Epithelial cell of esophagus (primary cell): ENCODE results near the gene UGT2B17.
"Not testable (repeated sequence)": the region's sequence is repeated elsewhere in the genome, so short reads cannot be mapped to it uniquely, and the experiment has no call there.

Source experiments
- DNase-seq: peaks from one replicate; pipeline ENCODE4 v3.0.0; 2010; ENCODE audit warnings: low read depth
- H3K4me3 ChIP-seq: 2 replicates; pipeline ENCODE4 v1.5.1; 2011; ENCODE audit warnings: mild to moderate bottlenecking, low read length, control low read depth
- TF ChIP-seq, protein P1 (sequence below): IDR thresholded peaks from 2 replicates; pipeline ENCODE4 v1.5.1; 2011; ENCODE audit warnings: low read depth, mild to moderate bottlenecking, low read length, control low read depth, inconsistent platforms; ENCODE audit not compliant: insufficient read depth; ENCODE audit errors: missing control alignments

UGT2B17 gene

DNA sequence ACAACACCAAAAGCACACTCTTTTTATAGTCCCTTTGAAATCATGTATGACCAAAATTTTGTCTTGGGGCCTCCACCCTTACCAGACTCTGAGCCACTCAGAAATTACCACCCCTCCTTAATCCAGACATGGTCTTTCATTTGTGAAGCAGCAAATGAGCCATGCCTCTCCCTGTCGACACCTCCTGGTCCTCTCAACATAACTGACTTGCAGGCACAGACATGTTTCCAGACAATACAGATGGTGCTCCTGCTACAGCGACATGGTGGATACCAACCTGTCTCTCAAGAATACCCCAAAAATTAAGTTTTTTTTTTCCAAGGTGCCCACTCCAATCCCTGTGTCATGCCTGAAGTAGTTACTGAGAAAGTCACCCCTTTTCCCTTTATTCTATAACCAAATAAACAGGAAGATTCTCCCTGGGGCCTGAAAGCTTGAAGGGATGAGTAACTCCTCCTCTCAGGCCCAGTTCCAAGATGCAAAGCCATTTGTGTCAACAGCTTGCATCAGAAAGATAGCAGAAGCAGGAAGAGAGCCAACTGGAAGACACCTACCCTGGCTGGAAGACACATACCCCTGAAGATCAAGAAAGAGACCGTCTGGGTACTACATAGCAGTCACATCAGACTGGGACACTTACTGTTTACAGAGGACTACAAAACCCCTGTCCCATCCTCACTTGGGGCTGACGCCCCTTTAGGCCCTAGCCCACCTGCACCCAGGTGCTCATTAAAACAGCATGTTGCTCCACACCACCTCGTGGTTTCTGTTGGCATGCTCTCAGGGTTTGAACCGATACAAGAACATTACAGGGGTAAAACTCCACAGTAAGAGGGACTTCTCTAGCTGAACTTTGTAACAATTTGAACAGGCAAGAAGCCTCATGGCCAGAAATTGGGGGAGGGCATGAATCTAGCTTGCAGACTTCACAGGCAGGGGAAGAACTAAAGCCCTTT is 5.5 kb upstream of the UGT2B17 start:
- DNase-seq, result peak; percentile 64
- H3K4me3 ChIP-seq, result no peak overlapping the region
- TF ChIP-seq, protein P1, sequence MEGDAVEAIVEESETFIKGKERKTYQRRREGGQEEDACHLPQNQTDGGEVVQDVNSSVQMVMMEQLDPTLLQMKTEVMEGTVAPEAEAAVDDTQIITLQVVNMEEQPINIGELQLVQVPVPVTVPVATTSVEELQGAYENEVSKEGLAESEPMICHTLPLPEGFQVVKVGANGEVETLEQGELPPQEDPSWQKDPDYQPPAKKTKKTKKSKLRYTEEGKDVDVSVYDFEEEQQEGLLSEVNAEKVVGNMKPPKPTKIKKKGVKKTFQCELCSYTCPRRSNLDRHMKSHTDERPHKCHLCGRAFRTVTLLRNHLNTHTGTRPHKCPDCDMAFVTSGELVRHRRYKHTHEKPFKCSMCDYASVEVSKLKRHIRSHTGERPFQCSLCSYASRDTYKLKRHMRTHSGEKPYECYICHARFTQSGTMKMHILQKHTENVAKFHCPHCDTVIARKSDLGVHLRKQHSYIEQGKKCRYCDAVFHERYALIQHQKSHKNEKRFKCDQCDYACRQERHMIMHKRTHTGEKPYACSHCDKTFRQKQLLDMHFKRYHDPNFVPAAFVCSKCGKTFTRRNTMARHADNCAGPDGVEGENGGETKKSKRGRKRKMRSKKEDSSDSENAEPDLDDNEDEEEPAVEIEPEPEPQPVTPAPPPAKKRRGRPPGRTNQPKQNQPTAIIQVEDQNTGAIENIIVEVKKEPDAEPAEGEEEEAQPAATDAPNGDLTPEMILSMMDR, result no peak

DNA sequence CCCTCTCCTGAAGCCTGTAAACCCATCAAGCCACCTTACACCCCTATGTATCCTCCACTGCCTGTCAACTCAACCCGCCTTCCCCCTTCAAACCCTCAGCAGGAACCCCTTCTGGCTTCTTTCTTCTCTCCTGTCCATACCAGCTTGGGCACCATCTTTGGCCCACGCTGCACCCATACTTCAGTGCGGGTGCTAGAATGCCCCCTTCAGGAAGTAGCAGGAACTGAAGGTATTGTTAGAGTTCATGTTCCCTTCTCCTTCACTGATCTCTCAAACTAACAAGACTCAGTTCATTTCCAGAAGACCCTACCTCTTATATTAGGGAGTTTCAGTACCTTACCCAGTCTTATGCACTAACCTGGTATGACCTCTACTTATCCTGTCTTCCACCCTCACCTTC is 1.5 kb upstream of the UGT2B17 start:
- TF ChIP-seq, protein P1, result no peak
- H3K4me3 ChIP-seq, result no peak overlapping the region
- no peak for DNase-seq

DNA sequence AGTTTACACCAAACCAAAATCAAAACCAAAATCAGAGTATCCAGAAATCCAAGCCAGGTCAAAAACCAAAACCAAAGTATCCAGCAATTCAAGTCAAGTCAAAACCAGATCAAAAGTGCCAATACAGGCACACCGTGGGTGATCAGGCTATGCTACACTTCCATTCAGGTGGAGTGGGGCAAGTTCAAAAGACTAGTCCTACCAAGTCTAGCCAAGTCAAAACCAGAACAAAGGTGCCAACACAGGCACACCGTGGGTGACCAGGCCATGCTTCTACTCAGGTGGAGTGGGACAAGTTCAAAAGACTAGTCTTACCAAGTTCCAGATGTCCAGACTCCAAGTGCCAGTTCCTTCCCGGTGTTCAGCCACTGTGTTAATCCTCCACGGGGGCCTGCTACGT is 486 bp downstream of the UGT2B17 start:
- not testable (repeated sequence) for DNase-seq, H3K4me3 ChIP-seq

DNA sequence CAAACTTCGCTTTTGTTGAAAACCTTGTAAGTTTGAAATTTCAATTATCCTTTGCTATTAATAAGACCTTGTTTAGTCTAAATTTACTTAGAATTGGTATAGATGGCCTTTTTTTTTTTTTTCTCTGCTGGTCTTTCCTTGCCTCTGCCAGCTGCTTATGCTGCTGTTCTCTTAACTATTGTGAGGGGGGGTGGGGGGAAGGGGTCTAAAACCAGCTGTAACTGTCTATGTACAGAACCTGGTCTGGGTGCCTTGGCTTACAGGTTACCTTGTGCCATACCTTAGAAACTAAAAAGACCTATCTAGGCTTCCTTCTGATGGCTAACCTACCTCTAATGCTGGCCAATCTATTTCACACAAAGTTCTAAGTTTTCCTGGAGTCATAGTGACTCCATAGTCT is 1.0 kb downstream of the UGT2B17 start:
- no peak for DNase-seq

DNA sequence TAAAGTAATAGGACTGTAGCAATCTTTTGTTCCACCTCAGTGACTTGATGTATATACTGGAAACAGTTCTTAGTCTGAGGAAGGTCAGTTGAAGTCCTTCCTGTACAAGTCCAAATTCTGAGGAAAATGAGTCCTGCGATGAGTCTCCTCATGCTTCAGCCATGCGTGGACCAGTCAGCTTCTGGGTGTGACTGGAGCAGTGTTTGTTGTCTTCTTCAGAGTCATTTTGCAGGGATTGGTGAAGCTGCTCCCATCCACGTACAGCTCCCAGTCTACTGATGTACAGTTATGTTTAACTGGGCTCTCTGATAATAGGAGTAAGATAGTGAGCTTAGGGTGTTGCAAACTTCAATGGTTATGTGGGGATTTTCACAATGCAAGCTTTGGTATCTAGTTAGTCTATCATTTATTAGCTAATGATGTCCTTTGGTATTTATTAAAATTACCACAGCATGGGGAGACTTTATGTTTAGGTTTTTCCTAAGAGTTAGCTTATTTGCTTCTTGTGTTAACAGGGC is 3.4 kb downstream of the UGT2B17 start:
- DNase-seq, result no peak
- no peak overlapping the region for H3K4me3 ChIP-seq
- TF ChIP-seq, protein P1, result no peak

More for the DNA sequence above, 1.0 kb downstream of the UGT2B17 start:
- no peak overlapping the region for H3K4me3 ChIP-seq
- TF ChIP-seq, protein P1, result no peak

DNA sequence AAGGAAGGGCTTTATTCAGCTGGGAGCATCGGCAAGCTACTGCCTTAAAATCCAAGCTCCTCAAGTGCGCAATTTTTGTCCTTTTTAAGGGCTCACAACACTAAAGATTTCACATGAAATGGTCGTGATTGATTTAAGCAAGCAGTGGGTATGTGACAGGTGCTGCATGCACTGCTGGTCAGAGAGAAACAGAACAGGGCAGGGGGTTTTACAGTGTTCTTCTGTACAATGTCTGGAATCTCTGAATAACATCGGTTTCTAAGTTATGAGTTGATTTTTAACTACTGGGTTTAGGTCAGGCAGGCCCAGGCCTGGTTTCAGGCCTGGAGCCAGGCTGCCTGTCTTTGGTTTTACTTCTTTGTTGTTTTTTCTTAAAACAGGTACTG is 6.0 kb downstream of the UGT2B17 start:
- H3K4me3 ChIP-seq, result no peak overlapping the region
- DNase-seq, result no peak
- TF ChIP-seq, protein P1, result no peak

DNA sequence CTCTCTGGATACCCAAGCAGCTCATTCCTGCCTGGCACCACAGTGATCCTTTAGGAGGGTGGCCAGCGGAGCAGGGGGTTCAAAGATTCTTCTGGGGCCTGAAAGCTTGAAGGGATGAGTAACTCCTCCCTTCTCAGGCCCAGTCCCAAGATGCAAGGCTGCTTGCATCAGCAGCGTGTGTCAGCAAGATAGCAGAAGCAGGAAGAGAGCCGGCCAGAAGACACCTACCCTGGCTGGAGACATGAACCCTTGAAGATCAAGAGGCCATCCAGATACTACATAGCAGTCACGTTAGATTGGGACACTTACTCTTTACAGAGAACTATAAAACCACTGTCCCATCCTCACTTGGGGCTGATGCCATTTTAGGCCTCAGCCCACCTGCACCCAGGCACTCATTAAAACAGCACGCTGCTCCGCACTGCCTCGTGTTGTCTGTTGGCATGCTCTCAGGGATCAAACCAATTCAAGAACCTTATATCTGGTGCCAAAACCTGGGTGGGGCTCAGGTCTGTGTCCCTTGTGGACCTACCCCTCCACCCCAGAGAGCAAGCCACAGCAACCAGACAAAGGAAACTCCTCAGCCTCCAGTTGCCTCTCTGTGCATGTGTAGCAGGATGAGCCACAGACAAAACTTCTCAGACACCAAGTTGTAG is 6.5 kb downstream of the UGT2B17 start:
- H3K4me3 ChIP-seq, result no peak overlapping the region
- TF ChIP-seq, protein P1, result no peak
- DNase-seq, result no peak
